ENCODE results near the gene TSTD2.
A peak's percentile ranks its signal among the peaks of the same experiment; 100 is the strongest.

The TSTD2 gene

GRCh38 chr9:97645720-97646119 is 12.6 kb upstream of the TSTD2 start:
- DNase-seq: no peak
- H3F3A ChIP-seq (ENCODE audit: insufficient read depth, low read length): no peaks in the 10 kb centered on the region
- peaks cover 42% of the 10 kb centered on the region for H3K79me2 ChIP-seq (ENCODE audit: low read length)
- peaks cover 24% of the 10 kb centered on the region for H3K36me3 ChIP-seq (replicated peaks; ENCODE audit: insufficient read depth, low read length)
- H3K27ac ChIP-seq (ENCODE audit: low read length): no peak overlapping the region
- H3K9me2 ChIP-seq (replicated peaks; ENCODE audit: insufficient read depth, low read length): no peaks in the 10 kb centered on the region
- no peak overlapping the region for H2AFZ ChIP-seq (ENCODE audit: low read length)
- no peak overlapping the region for H3K4me3 ChIP-seq (ENCODE audit: low read length)
- no peaks in the 10 kb centered on the region for H3K27me3 ChIP-seq (replicated peaks; ENCODE audit: insufficient read depth, low read length)
- TF ChIP-seq, protein P1, sequence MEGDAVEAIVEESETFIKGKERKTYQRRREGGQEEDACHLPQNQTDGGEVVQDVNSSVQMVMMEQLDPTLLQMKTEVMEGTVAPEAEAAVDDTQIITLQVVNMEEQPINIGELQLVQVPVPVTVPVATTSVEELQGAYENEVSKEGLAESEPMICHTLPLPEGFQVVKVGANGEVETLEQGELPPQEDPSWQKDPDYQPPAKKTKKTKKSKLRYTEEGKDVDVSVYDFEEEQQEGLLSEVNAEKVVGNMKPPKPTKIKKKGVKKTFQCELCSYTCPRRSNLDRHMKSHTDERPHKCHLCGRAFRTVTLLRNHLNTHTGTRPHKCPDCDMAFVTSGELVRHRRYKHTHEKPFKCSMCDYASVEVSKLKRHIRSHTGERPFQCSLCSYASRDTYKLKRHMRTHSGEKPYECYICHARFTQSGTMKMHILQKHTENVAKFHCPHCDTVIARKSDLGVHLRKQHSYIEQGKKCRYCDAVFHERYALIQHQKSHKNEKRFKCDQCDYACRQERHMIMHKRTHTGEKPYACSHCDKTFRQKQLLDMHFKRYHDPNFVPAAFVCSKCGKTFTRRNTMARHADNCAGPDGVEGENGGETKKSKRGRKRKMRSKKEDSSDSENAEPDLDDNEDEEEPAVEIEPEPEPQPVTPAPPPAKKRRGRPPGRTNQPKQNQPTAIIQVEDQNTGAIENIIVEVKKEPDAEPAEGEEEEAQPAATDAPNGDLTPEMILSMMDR (IDR thresholded peaks at IDR 0.05; ENCODE audit: low read length): no peak
- TF ChIP-seq EZH2phosphoT487 (IDR thresholded peaks at IDR 0.05; ENCODE audit: low read length) (no peak), EZH2 (optimal IDR thresholded peaks at IDR 0.05; ENCODE audit: low read depth, low read length) (no peak)
- H4K20me1 ChIP-seq (ENCODE audit: insufficient read depth, low read length): no peaks in the 10 kb centered on the region
- H3K9ac ChIP-seq (ENCODE audit: low read length): no peak overlapping the region
- H3K9me3 ChIP-seq (replicated peaks; ENCODE audit: insufficient read depth, low read length): no peaks in the 10 kb centered on the region
- H3K4me1 ChIP-seq (ENCODE audit: low read length): no peaks in the 10 kb centered on the region
- H3K4me2 ChIP-seq (ENCODE audit: low read depth, low read length): no peak overlapping the region

DNA sequence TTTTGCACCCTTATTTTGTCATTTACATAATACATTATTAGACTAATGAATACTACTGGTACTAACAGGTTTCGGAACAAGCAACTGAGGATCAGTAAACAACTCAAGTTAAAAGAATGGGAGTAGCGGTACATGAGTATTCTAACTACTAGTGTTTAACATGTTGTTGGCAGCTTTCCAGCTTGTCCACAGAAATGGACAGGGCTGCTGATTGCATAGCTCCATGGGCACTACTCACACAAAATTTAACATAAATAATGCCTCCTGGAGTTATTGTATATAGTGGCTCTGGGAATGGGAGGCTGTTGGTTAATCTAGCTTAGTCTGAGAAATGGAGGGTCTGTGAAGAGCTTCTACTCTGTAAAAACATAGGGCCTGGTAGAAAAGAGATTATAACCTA is 7.2 kb upstream of the TSTD2 start:
- H3K4me1 ChIP-seq (ENCODE audit: low read length): peaks cover 4% of the 10 kb centered on the region
- H3K4me2 ChIP-seq (ENCODE audit: low read depth, low read length): no peak overlapping the region
- H3K27ac ChIP-seq (ENCODE audit: low read length): no peak overlapping the region
- TF ChIP-seq EZH2 (optimal IDR thresholded peaks at IDR 0.05; ENCODE audit: low read depth, low read length): no peak
- no peak for TF ChIP-seq EZH2phosphoT487 (IDR thresholded peaks at IDR 0.05; ENCODE audit: low read length)
- TF ChIP-seq, protein P1 (IDR thresholded peaks at IDR 0.05; ENCODE audit: low read length): no peak
- H3K9me2 ChIP-seq (replicated peaks; ENCODE audit: insufficient read depth, low read length): no peaks in the 10 kb centered on the region
- no peaks in the 10 kb centered on the region for H3K27me3 ChIP-seq (replicated peaks; ENCODE audit: insufficient read depth, low read length)
- H3K4me3 ChIP-seq (ENCODE audit: low read length): no peak overlapping the region
- DNase-seq: no peak
- no peak overlapping the region for H3K9ac ChIP-seq (ENCODE audit: low read length)
- no peaks in the 10 kb centered on the region for H3F3A ChIP-seq (ENCODE audit: insufficient read depth, low read length)
- H3K79me2 ChIP-seq (ENCODE audit: low read length): peaks cover 81% of the 10 kb centered on the region
- H4K20me1 ChIP-seq (ENCODE audit: insufficient read depth, low read length): peaks cover 26% of the 10 kb centered on the region
- peaks cover 14% of the 10 kb centered on the region for H3K36me3 ChIP-seq (replicated peaks; ENCODE audit: insufficient read depth, low read length)
- H2AFZ ChIP-seq (ENCODE audit: low read length): no peak overlapping the region
- no peaks in the 10 kb centered on the region for H3K9me3 ChIP-seq (replicated peaks; ENCODE audit: insufficient read depth, low read length)

- no peak overlapping the region for H3K4me3 ChIP-seq (ENCODE audit: low read length)
- H3F3A ChIP-seq (ENCODE audit: insufficient read depth, low read length): peaks cover 9% of the 10 kb centered on the region
- no peak for DNase-seq
- no peaks in the 10 kb centered on the region for H3K27me3 ChIP-seq (replicated peaks; ENCODE audit: insufficient read depth, low read length)
- peaks cover 26% of the 10 kb centered on the region for H4K20me1 ChIP-seq (ENCODE audit: insufficient read depth, low read length)
- no peaks in the 10 kb centered on the region for H3K9me3 ChIP-seq (replicated peaks; ENCODE audit: insufficient read depth, low read length)
- peaks cover 13% of the 10 kb centered on the region for H3K36me3 ChIP-seq (replicated peaks; ENCODE audit: insufficient read depth, low read length)
- TF ChIP-seq, protein P1 (IDR thresholded peaks at IDR 0.05; ENCODE audit: low read length): peak; percentile 15; the same call in 1 of the 2 replicates
- TF ChIP-seq EZH2phosphoT487 (IDR thresholded peaks at IDR 0.05; ENCODE audit: low read length) (no peak), EZH2 (optimal IDR thresholded peaks at IDR 0.05; ENCODE audit: low read depth, low read length) (no peak)
- no peaks in the 10 kb centered on the region for H3K9me2 ChIP-seq (replicated peaks; ENCODE audit: insufficient read depth, low read length)
- H3K27ac ChIP-seq (ENCODE audit: low read length): no peak overlapping the region
- peaks cover 11% of the 10 kb centered on the region for H3K4me1 ChIP-seq (ENCODE audit: low read length)
- H3K9ac ChIP-seq (ENCODE audit: low read length): no peak overlapping the region
- peaks cover 90% of the 10 kb centered on the region for H3K79me2 ChIP-seq (ENCODE audit: low read length)
- no peak overlapping the region for H2AFZ ChIP-seq (ENCODE audit: low read length)
- H3K4me2 ChIP-seq (ENCODE audit: low read depth, low read length): no peak overlapping the region
Measured at GRCh38 chr9:97638666-97639065, 5.5 kb upstream of the TSTD2 start.

Data from MM.1S (cell line).